Neural progenitor cell (in vitro differentiated cells): ENCODE data around the gene BAIAP2. TPM values are rescaled to one million over a fixed set of nuclear protein-coding genes. Genes with fewer than 3 reads are reported as not detected.

Source experiments
- DNase-seq: peaks from one replicate; pipeline ENCODE4 v3.0.0-alpha.2; 2016; ENCODE audit warnings: low spot score
- H2AFZ ChIP-seq: fragments of 200-600 bp; sonication (generic); replicated peaks from 2 replicates; pipeline ENCODE4 v1.6.1; 2016; ENCODE audit warnings: antibody characterized with exemption
- H3F3A ChIP-seq: fragments of 200-600 bp; sonication (generic); 2 replicates; pipeline ENCODE4 v1.6.1; 2016; ENCODE audit warnings: antibody characterized with exemption, low read depth
- H3K27ac ChIP-seq: fragments of 200-600 bp; sonication (generic); 2 replicates; pipeline ENCODE4 v1.5.1; 2016; ENCODE audit warnings: mild to moderate bottlenecking
- H3K27me3 ChIP-seq: fragments of 200-600 bp; sonication (generic); 2 replicates; pipeline ENCODE4 v1.6.1; 2016; ENCODE audit warnings: mild to moderate bottlenecking, moderate library complexity
- H3K36me3 ChIP-seq: fragments of 200-600 bp; sonication (generic); 2 replicates; pipeline ENCODE4 v1.5.1; 2016
- H3K4me1 ChIP-seq: fragments of 200-600 bp; sonication (generic); 2 replicates; pipeline ENCODE4 v1.6.1; 2016; ENCODE audit warnings: mixed run types
- H3K4me2 ChIP-seq: fragments of 200-600 bp; sonication (generic); 2 replicates; pipeline ENCODE4 v1.6.1; 2016
- H3K4me3 ChIP-seq: fragments of 200-600 bp; sonication (generic); 2 replicates; pipeline ENCODE4 v1.5.1; 2016
- H3K79me2 ChIP-seq: fragments of 200-600 bp; sonication (generic); 2 replicates; pipeline ENCODE4 v1.6.1; 2016; ENCODE audit warnings: low read depth
- H3K9ac ChIP-seq: fragments of 200-600 bp; sonication (generic); 2 replicates; pipeline ENCODE4 v1.6.1; 2016
- H3K9me3 ChIP-seq: fragments of 200-600 bp; sonication (generic); 2 replicates; pipeline ENCODE4 v1.5.1; 2016; ENCODE audit warnings: low read depth
- H4K20me1 ChIP-seq: fragments of 200-600 bp; sonication (generic); 2 replicates; pipeline ENCODE4 v1.6.1; 2016; ENCODE audit warnings: low read depth
- H3K27ac Mint-ChIP-seq: 3 replicates; pipeline ENCODE4 v1.8.0; 2021; ENCODE audit warnings: mixed read lengths
- H3K27me3 Mint-ChIP-seq: 2 replicates; pipeline ENCODE4 v1.8.0; 2022; ENCODE audit warnings: low read depth, mild to moderate bottlenecking, inconsistent platforms, moderate library complexity, mixed read lengths; ENCODE audit not compliant: insufficient read depth
- H3K36me3 Mint-ChIP-seq: 3 replicates; pipeline ENCODE4 v1.8.0; 2021; ENCODE audit warnings: mixed read lengths
- H3K4me1 Mint-ChIP-seq: 3 replicates; pipeline ENCODE4 v1.8.0; 2021; ENCODE audit warnings: mixed read lengths
- H3K4me3 Mint-ChIP-seq: 3 replicates; pipeline ENCODE4 v1.8.0; 2021; ENCODE audit warnings: mild to moderate bottlenecking, moderate library complexity, mixed read lengths
- H3K9me3 Mint-ChIP-seq: 3 replicates; pipeline ENCODE4 v1.8.0; 2020; ENCODE audit warnings: mixed read lengths
- EZH2 ChIP-seq: fragments of 200-600 bp; sonication (generic); IDR thresholded peaks from 2 replicates; pipeline ENCODE4 v1.6.1; 2017; ENCODE audit warnings: antibody characterized with exemption, mild to moderate bottlenecking, moderate library complexity
- EZH2phosphoT487 ChIP-seq: fragments of 200-600 bp; sonication (generic); IDR thresholded peaks from 2 replicates; pipeline ENCODE4 v1.6.1; 2017; ENCODE audit warnings: antibody characterized with exemption
- total RNA-seq: library from RNA; depleted of rRNA; stranded (reverse); fragments of >200 nt; gene quantifications from 2 replicates; pipeline ENCODE4 v1.2.3, GENCODE V29; 2015; ENCODE audit warnings: low replicate concordance
- TF ChIP-seq, protein P1 (sequence below): fragments of 200-600 bp; sonication (generic); IDR thresholded peaks from 2 replicates; pipeline ENCODE4 v1.5.1; 2017; ENCODE audit warnings: antibody characterized with exemption, mild to moderate bottlenecking

Gene BAIAP2
- total RNA-seq, 1 donor from 2014 or later: 15.6 TPM

DNA sequence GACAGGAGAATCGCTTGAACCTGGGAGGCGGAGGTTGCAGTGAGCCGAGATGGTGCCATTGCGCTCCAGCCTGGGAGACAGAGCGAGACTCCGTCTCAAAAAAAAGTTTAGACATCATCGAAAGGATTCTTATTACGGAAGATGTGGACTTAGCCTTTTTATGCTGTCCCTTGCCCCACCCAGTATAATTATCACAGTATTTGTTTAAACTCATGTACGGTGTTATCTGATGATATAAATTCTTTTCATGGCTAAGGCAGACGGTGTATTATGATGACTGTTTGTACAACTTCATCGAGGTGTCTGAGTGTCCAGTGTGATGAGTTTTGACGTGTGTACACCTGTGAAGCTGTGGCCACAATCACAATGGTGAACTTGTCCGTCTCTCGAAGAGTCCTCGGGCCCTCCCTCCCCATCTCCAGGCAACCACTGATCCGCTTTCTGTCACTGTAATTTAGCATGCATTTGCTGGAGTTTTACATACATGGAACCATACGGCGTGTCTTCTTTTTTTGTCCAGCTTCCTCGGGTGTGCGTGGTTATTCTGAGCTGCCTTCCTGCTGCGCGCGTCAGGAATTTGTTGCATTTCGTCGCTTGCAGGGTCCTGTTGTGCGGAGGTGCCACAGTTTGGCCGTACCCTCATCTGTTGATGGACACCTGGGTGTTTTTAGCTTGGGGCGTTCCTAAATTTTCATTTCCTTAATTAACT, 26.2 kb downstream of the BAIAP2 start:
- H3K27me3 Mint-ChIP-seq: no peaks in the 10 kb centered on the region
- H3K27ac Mint-ChIP-seq: peak overlapping the region; percentile 31
- DNase-seq: no peak
- Histone ChIP-seq H3K79me2 (no peaks in the 10 kb centered on the region), H4K20me1 (peaks cover 33% of the 10 kb centered on the region), H3K27ac (no peak overlapping the region), H3K4me1 (peaks cover 26% of the 10 kb centered on the region), H3K27me3 (no peaks in the 10 kb centered on the region), H3K9ac (no peak overlapping the region), H3K4me2 (no peak overlapping the region), H3K4me3 (no peak overlapping the region), H3K9me3 (no peaks in the 10 kb centered on the region), H2AFZ (no peak overlapping the region), H3K36me3 (no peaks in the 10 kb centered on the region), H3F3A (peaks cover 4% of the 10 kb centered on the region)
- no peak overlapping the region for H3K4me3 Mint-ChIP-seq
- peaks cover 40% of the 10 kb centered on the region for H3K4me1 Mint-ChIP-seq
- no peak for TF ChIP-seq EZH2phosphoT487
- TF ChIP-seq, protein P1, sequence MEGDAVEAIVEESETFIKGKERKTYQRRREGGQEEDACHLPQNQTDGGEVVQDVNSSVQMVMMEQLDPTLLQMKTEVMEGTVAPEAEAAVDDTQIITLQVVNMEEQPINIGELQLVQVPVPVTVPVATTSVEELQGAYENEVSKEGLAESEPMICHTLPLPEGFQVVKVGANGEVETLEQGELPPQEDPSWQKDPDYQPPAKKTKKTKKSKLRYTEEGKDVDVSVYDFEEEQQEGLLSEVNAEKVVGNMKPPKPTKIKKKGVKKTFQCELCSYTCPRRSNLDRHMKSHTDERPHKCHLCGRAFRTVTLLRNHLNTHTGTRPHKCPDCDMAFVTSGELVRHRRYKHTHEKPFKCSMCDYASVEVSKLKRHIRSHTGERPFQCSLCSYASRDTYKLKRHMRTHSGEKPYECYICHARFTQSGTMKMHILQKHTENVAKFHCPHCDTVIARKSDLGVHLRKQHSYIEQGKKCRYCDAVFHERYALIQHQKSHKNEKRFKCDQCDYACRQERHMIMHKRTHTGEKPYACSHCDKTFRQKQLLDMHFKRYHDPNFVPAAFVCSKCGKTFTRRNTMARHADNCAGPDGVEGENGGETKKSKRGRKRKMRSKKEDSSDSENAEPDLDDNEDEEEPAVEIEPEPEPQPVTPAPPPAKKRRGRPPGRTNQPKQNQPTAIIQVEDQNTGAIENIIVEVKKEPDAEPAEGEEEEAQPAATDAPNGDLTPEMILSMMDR: no peak
- peaks cover 21% of the 10 kb centered on the region for H3K36me3 Mint-ChIP-seq
- H3K9me3 Mint-ChIP-seq: no peaks in the 10 kb centered on the region

DNA sequence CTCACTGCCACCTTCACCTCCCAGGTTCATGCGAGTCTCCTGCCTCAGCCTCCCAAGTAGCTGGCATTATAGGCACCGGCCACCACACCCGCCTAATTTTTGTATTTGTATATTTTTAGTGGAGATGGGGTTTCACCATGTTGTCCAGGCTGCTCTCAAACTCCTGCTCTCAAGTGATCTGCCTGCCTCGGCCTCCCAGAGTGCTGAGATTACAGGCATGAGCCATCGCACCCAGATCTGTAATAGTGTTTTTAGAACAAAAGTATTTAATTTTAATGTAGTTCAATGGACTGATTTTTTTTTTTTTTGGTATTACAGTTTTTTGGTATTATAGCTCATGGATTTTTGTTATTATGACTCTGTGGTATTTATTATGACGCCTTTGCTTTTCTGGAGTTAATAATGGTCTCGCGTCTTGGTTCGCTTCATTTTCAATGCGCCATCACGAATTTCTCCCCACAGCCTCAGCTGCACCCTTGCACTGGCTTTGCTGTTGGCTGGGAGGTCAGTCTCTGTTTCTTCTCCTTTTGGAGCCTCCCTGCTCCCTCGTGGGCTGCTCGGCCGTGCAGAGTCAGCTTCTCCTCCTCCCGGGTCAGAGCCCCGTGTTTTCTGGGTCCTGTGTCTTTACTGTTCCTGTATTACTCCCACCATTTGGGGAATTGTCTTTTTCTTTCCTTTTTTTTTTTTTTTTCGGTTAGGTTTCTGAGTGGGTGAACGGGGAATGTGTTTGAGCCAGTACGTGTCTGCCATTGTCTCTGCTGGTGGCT, 27.2 kb downstream of the BAIAP2 start:
- peaks cover 21% of the 10 kb centered on the region for H3K36me3 Mint-ChIP-seq
- Histone ChIP-seq H3K27ac (no peak overlapping the region), H3F3A (no peaks in the 10 kb centered on the region), H3K4me1 (peaks cover 28% of the 10 kb centered on the region), H2AFZ (no peak overlapping the region), H3K9ac (peak overlapping the region; percentile 20), H3K79me2 (no peaks in the 10 kb centered on the region), H3K4me3 (no peak overlapping the region), H3K36me3 (no peaks in the 10 kb centered on the region), H3K9me3 (no peaks in the 10 kb centered on the region), H4K20me1 (peaks cover 43% of the 10 kb centered on the region), H3K4me2 (no peak overlapping the region), H3K27me3 (no peaks in the 10 kb centered on the region)
- H3K4me3 Mint-ChIP-seq: no peak overlapping the region
- H3K27ac Mint-ChIP-seq: peak overlapping the region; percentile 11
- no peak for DNase-seq
- H3K4me1 Mint-ChIP-seq: peaks cover 39% of the 10 kb centered on the region
- TF ChIP-seq, protein P1: no peak
- TF ChIP-seq EZH2: no peak
- no peak for TF ChIP-seq EZH2phosphoT487
- no peaks in the 10 kb centered on the region for H3K27me3 Mint-ChIP-seq
- H3K9me3 Mint-ChIP-seq: no peaks in the 10 kb centered on the region

DNA sequence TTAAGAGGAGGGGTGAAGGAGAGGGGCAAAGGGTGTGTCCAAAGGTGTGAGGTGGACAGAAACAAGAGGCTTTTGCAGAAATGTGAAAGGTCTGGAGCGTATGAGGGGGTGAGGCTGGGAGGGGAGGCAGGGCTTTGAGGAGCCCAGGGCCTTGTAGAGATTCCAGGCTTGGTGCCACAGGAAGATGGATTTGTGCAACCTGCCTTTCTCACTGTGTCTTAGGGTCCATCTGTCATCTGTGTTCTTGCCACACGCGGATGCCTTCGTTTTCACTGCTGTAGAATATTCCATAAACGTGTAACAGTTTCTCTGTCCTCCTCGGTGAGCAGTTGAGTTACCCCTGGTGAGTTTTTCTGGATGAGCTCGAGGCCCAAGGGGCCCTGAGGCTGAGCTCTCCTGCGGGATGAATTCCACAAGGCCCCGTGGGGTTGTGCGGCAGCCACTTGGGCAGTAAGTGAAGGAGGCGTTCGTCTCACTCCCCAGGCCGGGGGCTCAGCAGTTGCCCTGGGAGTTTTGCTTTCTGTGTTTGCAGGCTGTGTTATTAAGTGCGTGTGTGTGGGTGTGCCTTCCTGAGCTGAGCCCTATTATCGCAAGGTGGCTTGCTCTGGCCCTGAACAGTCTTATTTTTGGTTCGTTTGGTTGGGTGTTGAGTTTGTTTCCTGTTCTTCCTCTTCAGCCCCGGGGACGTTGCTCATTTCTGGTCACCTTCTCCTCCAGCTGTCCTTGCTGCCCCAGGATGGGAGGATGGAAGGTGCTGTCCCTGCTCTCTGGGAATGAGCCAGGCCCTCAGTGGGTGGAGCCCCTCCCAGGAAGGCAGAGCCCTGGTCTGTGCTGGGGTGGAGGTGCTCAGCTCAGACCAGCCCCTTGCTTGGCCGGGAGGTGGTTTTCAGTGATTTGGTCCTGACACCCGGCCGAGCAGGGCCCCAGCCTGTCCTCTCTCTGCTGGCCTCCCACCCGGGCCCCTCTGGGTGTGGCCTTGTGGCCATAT, 28.4 kb downstream of the BAIAP2 start:
- H4K20me1 ChIP-seq: peaks cover 53% of the 10 kb centered on the region
- H3K4me1 Mint-ChIP-seq: peaks cover 32% of the 10 kb centered on the region
- no peaks in the 10 kb centered on the region for H3K79me2 ChIP-seq
- no peak overlapping the region for H2AFZ ChIP-seq
- no peak overlapping the region for H3K27ac ChIP-seq
- H3K36me3 Mint-ChIP-seq: peaks cover 21% of the 10 kb centered on the region
- peaks cover 29% of the 10 kb centered on the region for H3K4me1 ChIP-seq
- H3F3A ChIP-seq: no peaks in the 10 kb centered on the region
- H3K27me3 ChIP-seq: no peaks in the 10 kb centered on the region
- TF ChIP-seq EZH2phosphoT487 (no peak), EZH2 (no peak)
- TF ChIP-seq, protein P1: no peak
- no peaks in the 10 kb centered on the region for H3K27me3 Mint-ChIP-seq
- peak overlapping the region; percentile 9 for H3K4me3 Mint-ChIP-seq
- H3K9me3 Mint-ChIP-seq: no peaks in the 10 kb centered on the region
- no peak overlapping the region for H3K9ac ChIP-seq
- no peaks in the 10 kb centered on the region for H3K36me3 ChIP-seq
- no peak overlapping the region for H3K4me3 ChIP-seq
- H3K4me2 ChIP-seq: no peak overlapping the region
- no peaks in the 10 kb centered on the region for H3K9me3 ChIP-seq
- no peak for DNase-seq
- H3K27ac Mint-ChIP-seq: peak overlapping the region; percentile 85
